OCI-LY1 (cell line): ENCODE results near the gene PTPA.

Source experiments
- CTCF ChIP-seq: fragments of 200-600 bp; sonication (generic), shearing (Covaris generic); IDR thresholded peaks from 2 replicates; pipeline ENCODE4 v1.5.1; 2017; ENCODE audit warnings: mild to moderate bottlenecking, antibody characterized with exemption, low read length, moderate library complexity, mixed read lengths
- EZH2 ChIP-seq: fragments of 200-600 bp; sonication (generic), shearing (Covaris generic); IDR thresholded peaks from 2 replicates; pipeline ENCODE4 v1.8.0; 2017; ENCODE audit warnings: borderline replicate concordance, mixed run types, mild to moderate bottlenecking, antibody characterized with exemption, low read length, moderate library complexity, mixed read lengths

- no peak for TF ChIP-seq CTCF
- no peak for TF ChIP-seq EZH2
These were observed 30.4 kb upstream of the PTPA start, which contains the start of gene DOLPP1 for GRCh38 chr9:129080601-129081387.
